Endothelial cell of umbilical vein (primary cell): Measurements from ENCODE around the gene ADM2. TPM values are rescaled to one million over a fixed set of nuclear protein-coding genes. Genes with fewer than 3 reads are reported as not detected.

ENCODE experiments used
- BruUV-seq: library from RNA; stranded (reverse); fragments of 400-500 nt; replicated peaks from 2 replicates; lab custom pipeline; 2021; lab: Mats Ljungman, UMichigan
- CTCF ChIA-PET: fragments of 300-600, 350-600 bp; sonication (Branson Sonifier 250); formaldehyde crosslinking; loops from one replicate; lab custom pipeline; 2021; ENCODE audit warnings: antibody characterized with exemption, inconsistent platforms; lab: Charles Lee
- POLR2A ChIA-PET: fragments of 300-600, 350-600 bp; sonication (Branson Sonifier 250); formaldehyde crosslinking; loops from one replicate; lab custom pipeline; 2021; ENCODE audit warnings: antibody characterized with exemption, inconsistent platforms; lab: Charles Lee
- DNase-seq: peaks from one replicate; pipeline ENCODE4 v3.0.0-alpha.2; 2011; ENCODE audit warnings: low read depth, low spot score
- FAIRE-seq: peaks from 2 replicates; lab custom pipeline; 2011; peaks lifted over from hg19 to GRCh38; lab: Jason Lieb, UNC
- H2AFZ ChIP-seq: 2 replicates; pipeline ENCODE4 v1.6.0; 2012; ENCODE audit warnings: low read depth, low read length, control low read depth, inconsistent platforms
- H3K27ac ChIP-seq: 2 replicates; pipeline ENCODE4 v1.5.1; 2011; ENCODE audit warnings: low read depth, mild to moderate bottlenecking, control low read depth, low read length, moderate library complexity; ENCODE audit not compliant: insufficient read depth
- H3K27me3 ChIP-seq, 2 experiments: 2 replicates each; pipeline versions ENCODE4 v1.6.0 to v1.6.1; 2011; ENCODE audit warnings: low read length in 2 of 2, mixed read lengths in 1 of 2; ENCODE audit not compliant: control insufficient read depth in 2 of 2, insufficient read depth in 2 of 2
- H3K36me3 ChIP-seq, 2 experiments: 2 replicates in 1 of 2; 3 replicates in 1 of 2; pipeline ENCODE4 v1.5.1; 2011; ENCODE audit warnings: low read length in 2 of 2, mild to moderate bottlenecking in 1 of 2, moderate library complexity in 1 of 2; ENCODE audit not compliant: control insufficient read depth in 2 of 2, insufficient read depth in 2 of 2; ENCODE audit errors: extremely low read depth in 1 of 2
- H3K4me1 ChIP-seq: 3 replicates; pipeline ENCODE4 v1.5.1; 2011; ENCODE audit warnings: mild to moderate bottlenecking, low read length; ENCODE audit not compliant: control insufficient read depth, insufficient read depth; ENCODE audit errors: extremely low read depth
- H3K4me2 ChIP-seq: 2 replicates; pipeline ENCODE4 v1.6.1; 2011; ENCODE audit warnings: low read length, control low read depth, mixed read lengths; ENCODE audit not compliant: insufficient read depth
- H3K4me3 ChIP-seq, 3 experiments: fragments of 200-600 bp in 1 of 3; sonication (generic), shearing (Covaris generic) in 1 of 3; replicated peaks in 1 of 3; 2 replicates each; pipeline ENCODE4 v1.5.1; 2011 to 2016; ENCODE audit warnings: control low read depth in 3 of 3, low read length in 3 of 3, mild to moderate bottlenecking in 2 of 3, inconsistent platforms in 1 of 3, low read depth in 1 of 3, moderate library complexity in 1 of 3; ENCODE audit not compliant: insufficient read depth in 1 of 3
- H3K79me2 ChIP-seq: 2 replicates; pipeline ENCODE4 v1.6.0; 2012; ENCODE audit warnings: low read length, inconsistent platforms; ENCODE audit not compliant: control insufficient read depth, insufficient read depth
- H3K9ac ChIP-seq: replicated peaks from 2 replicates; pipeline ENCODE3; 2011; ENCODE audit warnings: low read length, control low read depth; ENCODE audit not compliant: insufficient read depth; ENCODE audit errors: extremely low read depth
- H3K9me1 ChIP-seq: replicated peaks from 3 replicates; pipeline ENCODE4 v1.6.0; 2011; ENCODE audit warnings: mild to moderate bottlenecking, low read length; ENCODE audit not compliant: control insufficient read depth, insufficient read depth; ENCODE audit errors: extremely low read depth
- H3K9me3 ChIP-seq: replicated peaks from 2 replicates; pipeline ENCODE4 v1.5.1; 2012; ENCODE audit warnings: low read length, inconsistent platforms; ENCODE audit not compliant: control insufficient read depth, insufficient read depth
- H4K20me1 ChIP-seq: replicated peaks from 2 replicates; pipeline ENCODE3; 2011; ENCODE audit warnings: mild to moderate bottlenecking, low read length; ENCODE audit not compliant: control insufficient read depth, insufficient read depth; ENCODE audit errors: extremely low read depth
- EZH2 ChIP-seq: IDR thresholded peaks from 2 replicates; pipeline ENCODE4 v1.6.1; 2012; ENCODE audit warnings: borderline replicate concordance, low read depth, mild to moderate bottlenecking, moderate library complexity, low read length, inconsistent platforms; ENCODE audit not compliant: severe bottlenecking
- FOS ChIP-seq: IDR thresholded peaks from 2 replicates; pipeline ENCODE4 v1.6.1; 2011; ENCODE audit warnings: mild to moderate bottlenecking, low read length, moderate library complexity, borderline replicate concordance; ENCODE audit not compliant: insufficient read depth
- GATA2 ChIP-seq: IDR thresholded peaks from 2 replicates; pipeline ENCODE4 v1.7.0; 2011; ENCODE audit warnings: low read depth, mild to moderate bottlenecking, moderate library complexity, mixed read lengths, low read length; ENCODE audit not compliant: insufficient read length, insufficient read depth
- JUN ChIP-seq: IDR thresholded peaks from 2 replicates; pipeline ENCODE4 v1.6.1; 2011; ENCODE audit warnings: borderline replicate concordance, low read depth; ENCODE audit not compliant: insufficient read length, insufficient read depth
- MYC ChIP-seq: IDR thresholded peaks from one replicate; pipeline ENCODE4 v1.6.1; 2011; ENCODE audit warnings: mild to moderate bottlenecking, low read depth, low read length
- POLR2A ChIP-seq: IDR thresholded peaks from 2 replicates; pipeline ENCODE4 v1.6.1; 2012; ENCODE audit warnings: low read depth, mild to moderate bottlenecking, control low read depth, low read length
- POLR2AphosphoS5 ChIP-seq: IDR thresholded peaks from 2 replicates; pipeline ENCODE4 v1.6.1; 2012; ENCODE audit warnings: low read depth, mild to moderate bottlenecking, control low read depth, low read length, moderate library complexity; ENCODE audit not compliant: insufficient read depth
- dilution Hi-C: fragments of 300-500 bp; cut with MboI; formaldehyde crosslinking; loops from one replicate; pipeline ENCODE4 v1.15.0; 2019; ENCODE audit warnings: low sequenced_read_pairs; ENCODE audit not compliant: extremely low pct_ligation_motif_present
- intact Hi-C: fragments of 100-400 bp; cut with micrococcal nuclease; formaldehyde crosslinking; loops from one replicate; pipeline ENCODE4 v1.10.0; 2022
- polyA plus RNA-seq, 4 experiments: library from polyadenylated mRNA; depleted of rRNA in 3 of 4; stranded (reverse) in 3 of 4; unstranded in 1 of 4; fragments of >200 nt; gene quantifications; 2 replicates each; pipeline versions ENCODE4 v1.2.1 to v1.2.3, GENCODE V29; 2011 to 2012; ENCODE audit warnings: missing spikeins in 1 of 4
- total RNA-seq: library from RNA; stranded (reverse); gene quantifications from 2 replicates; pipeline ENCODE4 v1.2.3, GENCODE V29; 2021
- TF ChIP-seq, protein P1 (sequence below), 2 donors: IDR thresholded peaks; 1 replicate in 1 of 2; 2 replicates in 1 of 2; pipeline ENCODE4 v1.5.1; 2011; ENCODE audit warnings: low read length in 2 of 2, mild to moderate bottlenecking in 2 of 2, moderate library complexity in 2 of 2, control low read depth in 1 of 2, inconsistent platforms in 1 of 2, low read depth in 1 of 2; ENCODE audit not compliant: insufficient read depth in 1 of 2; ENCODE audit errors: extremely low read depth in 1 of 2
- TF ChIP-seq, protein P2 (sequence below): IDR thresholded peaks from 2 replicates; pipeline ENCODE4 v1.6.1; 2011; ENCODE audit not compliant: insufficient read depth, insufficient read length

The ADM2 gene
- total and polyA plus RNA-seq, 2 donors (not counting 3 experiments of a cell fraction or from before 2014, with no cell fraction given), result 0.28 to 1.5 TPM

DNA sequence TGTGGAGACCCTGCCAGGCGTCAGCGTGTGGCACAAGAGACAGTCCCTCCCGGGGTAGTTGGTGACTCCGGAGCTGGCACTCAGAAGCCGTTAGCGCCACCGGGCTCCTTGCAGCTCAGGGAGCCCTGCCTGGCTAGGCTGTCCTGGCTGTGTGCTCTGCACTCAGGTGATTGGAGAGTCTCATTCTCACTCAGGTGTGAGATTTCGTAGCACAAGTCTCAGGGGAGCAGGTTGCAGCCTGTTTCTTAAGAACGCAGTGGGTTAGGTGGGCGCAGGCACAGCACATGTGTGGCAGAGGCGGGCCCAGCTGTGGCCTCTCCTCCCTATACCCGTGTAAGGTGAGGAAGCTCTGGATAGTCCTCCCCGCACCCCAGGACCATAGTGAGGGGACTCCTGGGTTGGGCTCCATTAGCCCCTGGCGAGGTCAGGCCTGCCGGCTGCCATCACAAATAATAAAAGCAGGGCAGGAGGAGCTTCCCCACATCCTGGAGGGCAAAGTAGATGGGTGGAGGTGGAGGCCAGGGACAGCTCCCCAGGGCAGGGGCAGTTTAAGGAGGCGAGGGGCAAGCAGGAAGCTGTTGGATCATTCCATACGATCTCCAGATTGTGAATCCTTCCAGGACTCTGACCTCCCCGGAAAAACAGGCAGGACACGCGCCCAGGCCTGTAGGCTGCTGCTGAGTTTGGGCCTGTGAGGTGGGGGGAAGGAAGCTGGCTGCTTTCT is 45.9 kb upstream of the ADM2 start:
- peaks cover 2 to 61% of the 10 kb centered on the region in 2 experiments for H3K36me3 ChIP-seq
- no peaks in the 10 kb centered on the region for H3K4me1 ChIP-seq
- BruUV-seq, result no TSS peak
- no peak overlapping the region for H3K4me2 ChIP-seq
- TF ChIP-seq, protein P1, sequence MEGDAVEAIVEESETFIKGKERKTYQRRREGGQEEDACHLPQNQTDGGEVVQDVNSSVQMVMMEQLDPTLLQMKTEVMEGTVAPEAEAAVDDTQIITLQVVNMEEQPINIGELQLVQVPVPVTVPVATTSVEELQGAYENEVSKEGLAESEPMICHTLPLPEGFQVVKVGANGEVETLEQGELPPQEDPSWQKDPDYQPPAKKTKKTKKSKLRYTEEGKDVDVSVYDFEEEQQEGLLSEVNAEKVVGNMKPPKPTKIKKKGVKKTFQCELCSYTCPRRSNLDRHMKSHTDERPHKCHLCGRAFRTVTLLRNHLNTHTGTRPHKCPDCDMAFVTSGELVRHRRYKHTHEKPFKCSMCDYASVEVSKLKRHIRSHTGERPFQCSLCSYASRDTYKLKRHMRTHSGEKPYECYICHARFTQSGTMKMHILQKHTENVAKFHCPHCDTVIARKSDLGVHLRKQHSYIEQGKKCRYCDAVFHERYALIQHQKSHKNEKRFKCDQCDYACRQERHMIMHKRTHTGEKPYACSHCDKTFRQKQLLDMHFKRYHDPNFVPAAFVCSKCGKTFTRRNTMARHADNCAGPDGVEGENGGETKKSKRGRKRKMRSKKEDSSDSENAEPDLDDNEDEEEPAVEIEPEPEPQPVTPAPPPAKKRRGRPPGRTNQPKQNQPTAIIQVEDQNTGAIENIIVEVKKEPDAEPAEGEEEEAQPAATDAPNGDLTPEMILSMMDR (IDR thresholded peaks at IDR 0.05; ENCODE audit: extremely low read depth in 1 of 2, insufficient read depth in 1 of 2, low read depth in 1 of 2, low read length in 2 of 2), result no peak
- no peak for TF ChIP-seq MYC
- TF ChIP-seq FOS, result no peak
- TF ChIP-seq EZH2, result no peak
- TF ChIP-seq POLR2A, result no peak
- TF ChIP-seq GATA2, result no peak
- no peak for TF ChIP-seq POLR2AphosphoS5
- TF ChIP-seq, protein P2, sequence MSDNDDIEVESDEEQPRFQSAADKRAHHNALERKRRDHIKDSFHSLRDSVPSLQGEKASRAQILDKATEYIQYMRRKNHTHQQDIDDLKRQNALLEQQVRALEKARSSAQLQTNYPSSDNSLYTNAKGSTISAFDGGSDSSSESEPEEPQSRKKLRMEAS, result no peak
- TF ChIP-seq JUN, result no peak
- H3K9me1 ChIP-seq, result no peaks in the 10 kb centered on the region
- dilution Hi-C loops, result no loop called here
- POLR2A ChIA-PET, result no interaction called here
- H3K4me3 ChIP-seq, result no peak overlapping the region
- DNase-seq, result no peak
- no peaks in the 10 kb centered on the region for H3K9me3 ChIP-seq
- intact Hi-C loops, result no loop called here
- CTCF ChIA-PET, result no interaction called here
- no peaks in the 10 kb centered on the region for H3K79me2 ChIP-seq
- H3K27me3 ChIP-seq, result no peaks in the 10 kb centered on the region
- H2AFZ ChIP-seq, result no peak overlapping the region
- no peak overlapping the region for H3K27ac ChIP-seq
- no peak for FAIRE-seq
- no peaks in the 10 kb centered on the region for H4K20me1 ChIP-seq
- no peak overlapping the region for H3K9ac ChIP-seq
